H1 (cell line): ENCODE results near the gene FBLN2. TPM values are rescaled to one million over a fixed set of nuclear protein-coding genes. Genes with fewer than 3 reads are reported as not detected.

Experiments
- CTCF ChIA-PET: fragments of 300-600 bp; sonication (Branson Sonifier 250); formaldehyde crosslinking; loops from one replicate; lab custom pipeline; 2021; ENCODE audit not compliant: partially characterized antibody; lab: Charles Lee
- POLR2A ChIA-PET: fragments of 300-600 bp; sonication (Branson Sonifier 250); formaldehyde crosslinking; loops from one replicate; lab custom pipeline; 2021; ENCODE audit warnings: inconsistent platforms; ENCODE audit not compliant: partially characterized antibody; lab: Charles Lee
- DNase-seq, 2 experiments: peaks; one replicate each; pipeline versions ENCODE4 v3.0.0 to v3.0.0-alpha.2; 2010 to 2022; ENCODE audit warnings: low spot score in 2 of 2, low read depth in 1 of 2, mixed read lengths in 1 of 2
- FAIRE-seq: peaks from 2 replicates; lab custom pipeline; 2011; peaks lifted over from hg19 to GRCh38; lab: Jason Lieb, UNC
- H2AFZ ChIP-seq: 2 replicates; pipeline ENCODE4 v1.8.1; 2012; ENCODE audit warnings: low read length, inconsistent platforms
- H2AK5ac ChIP-seq: 2 replicates; pipeline ENCODE4 v1.6.1; 2013; ENCODE audit warnings: low read depth, low read length
- H2BK120ac ChIP-seq: replicated peaks from 2 replicates; pipeline ENCODE3; 2013; ENCODE audit warnings: low read depth, low read length, inconsistent platforms
- H2BK12ac ChIP-seq: 2 replicates; pipeline ENCODE4 v1.6.1; 2013; ENCODE audit warnings: low read depth, low read length
- H2BK15ac ChIP-seq: 2 replicates; pipeline ENCODE4 v1.6.1; 2013; ENCODE audit warnings: low read length
- H2BK20ac ChIP-seq: 2 replicates; pipeline ENCODE4 v1.6.1; 2013; ENCODE audit warnings: low read length
- H2BK5ac ChIP-seq: 2 replicates; pipeline ENCODE4 v1.6.1; 2013; ENCODE audit warnings: low read depth, low read length
- H3K14ac ChIP-seq: 2 replicates; pipeline ENCODE4 v1.6.1; 2013; ENCODE audit warnings: inconsistent platforms; ENCODE audit not compliant: insufficient read length
- H3K18ac ChIP-seq: 2 replicates; pipeline ENCODE4 v1.6.1; 2013; ENCODE audit warnings: low read length; ENCODE audit errors: extremely low read depth
- H3K23ac ChIP-seq: 2 replicates; pipeline ENCODE4 v1.6.1; 2013; ENCODE audit warnings: inconsistent platforms; ENCODE audit not compliant: insufficient read length
- H3K23me2 ChIP-seq: 2 replicates; pipeline ENCODE4 v1.6.1; 2013; ENCODE audit warnings: low read depth, low read length
- H3K27ac ChIP-seq: 2 replicates; pipeline ENCODE4 v1.6.1; 2011; ENCODE audit warnings: low read depth, low read length, inconsistent platforms
- H3K27me3 ChIP-seq, 4 experiments: replicated peaks in 1 of 4; 1 replicate in 1 of 4; 2 replicates in 3 of 4; pipeline versions ENCODE4 v1.6.1 to v1.8.1; 2011 to 2013; ENCODE audit warnings: low read length in 3 of 4, mild to moderate bottlenecking in 3 of 4, inconsistent platforms in 2 of 4, mixed read lengths in 2 of 4, moderate library complexity in 1 of 4; ENCODE audit not compliant: control insufficient read depth in 3 of 4, insufficient read depth in 3 of 4; ENCODE audit errors: extremely low read depth in 1 of 4
- H3K36me3 ChIP-seq, 4 experiments: 2 replicates each; pipeline versions ENCODE4 v1.6.1 to v1.8.1; 2011 to 2013; ENCODE audit warnings: mild to moderate bottlenecking in 4 of 4, low read length in 3 of 4, moderate library complexity in 2 of 4, control low read depth in 1 of 4, inconsistent platforms in 1 of 4; ENCODE audit not compliant: insufficient read depth in 4 of 4, control insufficient read depth in 2 of 4
- H3K4ac ChIP-seq: replicated peaks from 2 replicates; pipeline ENCODE3; 2013; ENCODE audit warnings: low read length, low read depth, mixed read lengths, inconsistent platforms; ENCODE audit not compliant: insufficient read length
- H3K4me1 ChIP-seq, 4 experiments: replicated peaks in 1 of 4; 1 replicate in 1 of 4; 2 replicates in 3 of 4; pipeline versions ENCODE4 v1.6.1 to v1.8.1; 2011 to 2013; ENCODE audit warnings: low read length in 3 of 4, inconsistent platforms in 2 of 4, mixed read lengths in 1 of 4; ENCODE audit not compliant: insufficient read depth in 4 of 4, control insufficient read depth in 3 of 4
- H3K4me2 ChIP-seq, 2 experiments: 2 replicates each; pipeline versions ENCODE4 v1.6.1 to v1.8.1; 2011 to 2013; ENCODE audit warnings: low read depth in 2 of 2, low read length in 2 of 2, control low read depth in 1 of 2, inconsistent platforms in 1 of 2, mild to moderate bottlenecking in 1 of 2; ENCODE audit not compliant: insufficient read depth in 1 of 2
- H3K4me3 ChIP-seq, 4 experiments: fragments of 200-600, 300-600 bp in 1 of 4; sonication (generic), shearing (Covaris generic), sonication (Bioruptor Twin) in 1 of 4; 2 replicates each; pipeline versions ENCODE4 v1.5.1 to v1.8.1; 2011 to 2016; ENCODE audit warnings: low read length in 4 of 4, low read depth in 3 of 4, control low read depth in 2 of 4, inconsistent platforms in 2 of 4, mild to moderate bottlenecking in 2 of 4, mixed read lengths in 1 of 4, moderate library complexity in 1 of 4; ENCODE audit not compliant: insufficient read depth in 2 of 4; ENCODE audit errors: extremely low read depth in 1 of 4
- H3K56ac ChIP-seq: replicated peaks from 2 replicates; pipeline ENCODE3; 2013; ENCODE audit warnings: low read depth, mild to moderate bottlenecking, mixed read lengths, low read length, inconsistent platforms; ENCODE audit not compliant: insufficient read length
- H3K79me1 ChIP-seq: 2 replicates; pipeline ENCODE4 v1.6.1; 2013; ENCODE audit warnings: low read depth, low read length, control low read depth
- H3K79me2 ChIP-seq, 2 experiments: 2 replicates each; pipeline versions ENCODE4 v1.6.1 to v1.8.1; 2012 to 2013; ENCODE audit warnings: low read length in 2 of 2, mild to moderate bottlenecking in 2 of 2, inconsistent platforms in 1 of 2; ENCODE audit not compliant: insufficient read depth in 2 of 2, control insufficient read depth in 1 of 2
- H3K9ac ChIP-seq, 4 experiments: replicated peaks in 1 of 4; 1 replicate in 1 of 4; 2 replicates in 3 of 4; pipeline versions ENCODE4 v1.6.1 to v1.8.1; 2011 to 2013; ENCODE audit warnings: low read depth in 3 of 4, low read length in 3 of 4, control low read depth in 2 of 4, mild to moderate bottlenecking in 2 of 4, moderate library complexity in 2 of 4, inconsistent platforms in 1 of 4; ENCODE audit errors: extremely low read depth in 1 of 4
- H3K9me3 ChIP-seq, 2 experiments: 2 replicates each; pipeline versions ENCODE4 v1.6.1 to v1.8.1; 2012 to 2013; ENCODE audit warnings: mild to moderate bottlenecking in 2 of 2, moderate library complexity in 2 of 2, control low read depth in 1 of 2, inconsistent platforms in 1 of 2, low read depth in 1 of 2, low read length in 1 of 2, mixed read lengths in 1 of 2; ENCODE audit not compliant: insufficient read depth in 2 of 2
- H4K20me1 ChIP-seq, 2 experiments: replicated peaks in 1 of 2; 2 replicates each; pipeline versions ENCODE3 to v1.8.1; 2011 to 2013; ENCODE audit warnings: inconsistent platforms in 2 of 2, low read length in 2 of 2, mild to moderate bottlenecking in 1 of 2; ENCODE audit not compliant: insufficient read depth in 2 of 2, control insufficient read depth in 1 of 2
- H4K5ac ChIP-seq: 2 replicates; pipeline ENCODE4 v1.6.1; 2013; ENCODE audit warnings: low read length, low read depth, mixed read lengths, inconsistent platforms; ENCODE audit not compliant: insufficient read length
- H4K8ac ChIP-seq: 2 replicates; pipeline ENCODE4 v1.8.0; 2013; ENCODE audit warnings: mild to moderate bottlenecking, moderate library complexity, low read length, inconsistent platforms; ENCODE audit not compliant: insufficient read depth; ENCODE audit errors: extremely low read depth
- H4K91ac ChIP-seq: replicated peaks from 2 replicates; pipeline ENCODE3; 2013; ENCODE audit warnings: low read length, mixed read lengths, inconsistent platforms; ENCODE audit not compliant: insufficient read length
- ATF3 ChIP-seq: IDR thresholded peaks from 2 replicates; pipeline ENCODE4 v1.6.1; 2011; ENCODE audit warnings: low read depth, mild to moderate bottlenecking, low read length; ENCODE audit not compliant: insufficient read depth
- CHD2 ChIP-seq: IDR thresholded peaks from 2 replicates; pipeline ENCODE4 v1.6.1; 2012; ENCODE audit warnings: low read length, improper control_type of control experiment
- KDM1A ChIP-seq: fragments of 200-600, 300-600 bp; sonication (generic); IDR thresholded peaks from 2 replicates; pipeline ENCODE4 v1.7.1; 2016; ENCODE audit warnings: mild to moderate bottlenecking, low read length, borderline replicate concordance
- WGBS, 2 experiments: shearing (Covaris generic) in 1 of 2; methylation state at CpG; one replicate each; pipeline versions ENCODE4 v1.1.6 to v1.1.7; 2013 to 2015; ENCODE audit warnings: low lambda C conversion rate in 2 of 2, mixed read lengths in 2 of 2, inconsistent platforms in 1 of 2, low coverage in 1 of 2, missing lambda C conversion rate in 1 of 2; ENCODE audit not compliant: insufficient replicate concordance in 2 of 2, insufficient coverage in 1 of 2, insufficient read length in 1 of 2; ENCODE audit errors: extremely low coverage in 1 of 2, missing lambda C conversion rate in 1 of 2; 5-methylcytosine and 5-hydroxymethylcytosine counted together
- polyA plus RNA-seq, 7 experiments: library from polyadenylated mRNA; depleted of rRNA in 3 of 7; stranded (reverse) in 5 of 7; unstranded in 2 of 7; fragments of >200 nt in 5 of 7; fragments of 200-250 nt in 2 of 7; gene quantifications; 1 replicate in 5 of 7; 2 replicates in 1 of 7; 4 replicates in 1 of 7; pipeline versions ENCODE4 v1.2.1 to v1.2.3, GENCODE V29; 2011 to 2013; ENCODE audit warnings: missing spikeins in 2 of 7, mixed read lengths in 2 of 7
- total RNA-seq: library from RNA; stranded (reverse); fragmentation: NEBNext Ultra II Directional; extraction: Animal tissue kit (Norgen Biotek cat#: 25700); gene quantifications from 2 replicates; pipeline ENCODE4 v1.2.1, GENCODE V29; 2021

The FBLN2 gene
- total and polyA plus RNA-seq, 2 of the 8 experiments (the other 6 are each of a cell fraction or from before 2014, with no cell fraction given), result 17.4 to 24.2 TPM

- Histone ChIP-seq H2AK5ac (no peak overlapping the region), H3K23me2 (no peaks in the 10 kb centered on the region), H3K79me2 (no peaks in the 10 kb centered on the region), H4K8ac (no peak overlapping the region), H2BK15ac (no peak overlapping the region), H3K9ac (no peak overlapping the region), H3K4me1 (peaks cover 0 to 2% (median 0%) of the 10 kb centered on the region in 4 experiments; a peak in 1 of 7 replicates), H3K14ac (no peak overlapping the region), H3K36me3 (no peaks in the 10 kb centered on the region), H2BK12ac (no peak overlapping the region), H3K27ac (no peak overlapping the region), H2AFZ (no peak overlapping the region), H2BK20ac (no peak overlapping the region), H3K18ac (no peak overlapping the region), H3K4me2 (no peak overlapping the region), H4K91ac (no peak overlapping the region), H3K4ac (peak overlapping the region; percentile 34), H3K23ac (no peak overlapping the region), H3K4me3 (no peak overlapping the region), H3K27me3 (no peaks in the 10 kb centered on the region), H2BK120ac (no peak overlapping the region), H3K56ac (no peak overlapping the region), H2BK5ac (no peak overlapping the region), H3K79me1 (no peaks in the 10 kb centered on the region), H4K5ac (no peak overlapping the region), H3K9me3 (no peaks in the 10 kb centered on the region), H4K20me1 (no peaks in the 10 kb centered on the region)
- ChIA-PET POLR2A (interaction anchor here (0.6 to 1.0 kb wide), 2 partner anchors 14 to 16 kb away, joined by 3 read pairs; no protein-coding TSS in a partner anchor), CTCF (interaction anchor here (0.7 to 51.2 kb wide), 11 partner anchors 8 to 231 kb away, joined by 3 to 856 read pairs (median 5); partner anchors contain the start of gene FBLN2)
- WGBS, 2 experiments, result 84% methylated on average over 6 of the region's 6 CpGs; no CpG with 5 or more reads in 1 of the 2 experiments
- 0 out of 2 replicates have a peak, but pooled peaks have one; percentile 11 for TF ChIP-seq KDM1A
- TF ChIP-seq CHD2, result no peak
- TF ChIP-seq ATF3, result no peak
- no peak for FAIRE-seq
- no peak for DNase-seq
These were observed 34.1 kb upstream of the FBLN2 start for GRCh38 chr3:13514639-13515435.
